HG03354 (cell line): ENCODE data around the gene PSIP1.
A peak's percentile ranks its signal among the peaks of the same experiment; 100 is the strongest.
"Not testable (repeated sequence)": the region's sequence is repeated elsewhere in the genome, so short reads cannot be mapped to it uniquely, and the experiment has no call there.

Experiments
- ATAC-seq: cut with Tn5 transposase; IDR thresholded peaks from one replicate; pipeline ENCODE4 v1.9.1; 2021; ENCODE audit warnings: mild to moderate bottlenecking; ENCODE audit not compliant: unreplicated experiment, poor library complexity, severe bottlenecking

Gene PSIP1

GRCh38 chr9:15510789-15511575 lies at the start of gene PSIP1:
Gene PSIP1, minus strand, starts transcription at chr9:15510970. Its CDS starts 782 bp downstream, at chr9:15510188.
- ATAC-seq, result peak; percentile 82

- peak; percentile 35 for ATAC-seq
Observed at GRCh38 chr9:15553528-15553898, 42.7 kb upstream of the PSIP1 start.

GRCh38 chr9:15552636-15553527 lies 42.1 kb upstream of the PSIP1 start, which contains the start of gene CCDC171:
Gene CCDC171, plus strand, starts transcription at chr9:15553043. Its CDS starts 11,046 bp downstream, at chr9:15564089.
- peak; percentile 75 for ATAC-seq

- ATAC-seq, result no peak
Observed at GRCh38 chr9:15549611-15550010, 38.8 kb upstream of the PSIP1 start.

- no peak for ATAC-seq
Observed at GRCh38 chr9:15543047-15543813, 32.5 kb upstream of the PSIP1 start.

- ATAC-seq, result no peak
Observed at GRCh38 chr9:15542624-15543023, 31.9 kb upstream of the PSIP1 start.

- no peak for ATAC-seq
Observed at GRCh38 chr9:15541872-15542271, 31.1 kb upstream of the PSIP1 start.

- peak; percentile 38 for ATAC-seq
Observed at GRCh38 chr9:15531380-15531779, 20.6 kb upstream of the PSIP1 start.

GRCh38 chr9:15529566-15530324 lies 19.0 kb upstream of the PSIP1 start:
- ATAC-seq, result peak; percentile 88

GRCh38 chr9:15527035-15527434 lies 16.3 kb upstream of the PSIP1 start:
- ATAC-seq, result not testable (repeated sequence)

GRCh38 chr9:15525958-15526357 lies 15.2 kb upstream of the PSIP1 start:
- no peak for ATAC-seq

GRCh38 chr9:15524845-15525455 lies 14.2 kb upstream of the PSIP1 start:
- no peak for ATAC-seq

GRCh38 chr9:15522130-15522755 lies 11.5 kb upstream of the PSIP1 start:
- no peak for ATAC-seq

GRCh38 chr9:15521254-15521653 lies 10.5 kb upstream of the PSIP1 start:
- no peak for ATAC-seq

- ATAC-seq, result no peak
Observed at GRCh38 chr9:15519831-15520230, 9.1 kb upstream of the PSIP1 start.

- no peak for ATAC-seq
Observed at GRCh38 chr9:15513335-15513734, 2.6 kb upstream of the PSIP1 start.

GRCh38 chr9:15512889-15513288 lies 2.1 kb upstream of the PSIP1 start:
- no peak for ATAC-seq

- ATAC-seq, result no peak
Observed at GRCh38 chr9:15512204-15512603, 1.4 kb upstream of the PSIP1 start.
